HEK293 (cell line): ENCODE data around the gene CSNK1A1.

Experiments used
- CTCF ChIA-PET: fragments of 350-600 bp; formaldehyde crosslinking; extraction: SDS; loops from one replicate; lab custom pipeline; 2021; ENCODE audit warnings: antibody characterized with exemption; lab: Yijun Ruan, JAX
- POLR2A ChIA-PET: fragments of 300-600 bp; formaldehyde crosslinking; extraction: SDS; loops from one replicate; lab custom pipeline; 2020; ENCODE audit warnings: antibody characterized with exemption, inconsistent platforms; lab: Yijun Ruan, JAX
- H3K27ac ChIP-seq: fragments of 200-500 bp; sonication (Bioruptor generic); 2 replicates; pipeline ENCODE4 v1.5.1; 2014; ENCODE audit warnings: low read depth, low read length, control low read depth, inconsistent platforms; ENCODE audit errors: extremely low read depth
- H3K36me3 ChIP-seq, 2 experiments: fragments of 200-500 bp in 1 of 2; sonication (Bioruptor generic) in 1 of 2; 1 replicate in 1 of 2; 2 replicates in 1 of 2; pipeline ENCODE4 v1.5.1; 2014 to 2017; ENCODE audit warnings: inconsistent platforms in 2 of 2, low read length in 2 of 2; ENCODE audit not compliant: control insufficient read depth in 2 of 2, insufficient read depth in 1 of 2
- H3K4me1 ChIP-seq: fragments of 200-500 bp; sonication (Bioruptor generic); 2 replicates; pipeline ENCODE4 v1.5.1; 2014; ENCODE audit warnings: mild to moderate bottlenecking, low read length, inconsistent platforms; ENCODE audit not compliant: control insufficient read depth, insufficient read depth
- H3K4me3 ChIP-seq: 2 replicates; pipeline ENCODE4 v1.5.1; 2011; ENCODE audit warnings: low read depth, mild to moderate bottlenecking, control low read depth, low read length, moderate library complexity
- H3K9me3 ChIP-seq: fragments of 200-500 bp; sonication (Bioruptor generic); 2 replicates; pipeline ENCODE4 v1.5.1; 2014; ENCODE audit warnings: low read depth, low read length, inconsistent platforms; ENCODE audit not compliant: control insufficient read depth, insufficient read depth
- BCL11A ChIP-seq: fragments of 450-650 bp; formaldehyde crosslinking; IDR thresholded peaks from 2 replicates; pipeline ENCODE4 v1.5.1; 2016; ENCODE audit warnings: low read depth, missing biosample characterization, missing genetic modification characterization
- FEZF1 ChIP-seq: fragments of 450-650 bp; formaldehyde crosslinking; IDR thresholded peaks from 2 replicates; pipeline ENCODE4 v1.5.1; 2016; ENCODE audit warnings: missing biosample characterization, missing genetic modification characterization
- INSM2 ChIP-seq: fragments of 450-650 bp; formaldehyde crosslinking; IDR thresholded peaks from 2 replicates; pipeline ENCODE4 v1.5.1; 2016; ENCODE audit warnings: missing biosample characterization, missing genetic modification characterization
- MYNN ChIP-seq: fragments of 450-650 bp; formaldehyde crosslinking; IDR thresholded peaks from 2 replicates; pipeline ENCODE4 v1.5.1; 2016; ENCODE audit warnings: missing biosample characterization, missing genetic modification characterization, borderline replicate concordance
- OVOL3 ChIP-seq: fragments of 450-650 bp; formaldehyde crosslinking; IDR thresholded peaks from 2 replicates; pipeline ENCODE4 v1.5.1; 2016; ENCODE audit warnings: missing biosample characterization, missing genetic modification characterization
- ZBTB17 ChIP-seq: fragments of 450-650 bp; formaldehyde crosslinking; IDR thresholded peaks from 2 replicates; pipeline ENCODE4 v1.5.1; 2016; ENCODE audit warnings: missing biosample characterization, missing genetic modification characterization
- ZIC2 ChIP-seq: fragments of 450-650 bp; formaldehyde crosslinking; IDR thresholded peaks from 2 replicates; pipeline ENCODE4 v1.5.1; 2016; ENCODE audit warnings: missing biosample characterization, missing genetic modification characterization
- ZNF114 ChIP-seq: fragments of 450-650 bp; formaldehyde crosslinking; IDR thresholded peaks from 2 replicates; pipeline ENCODE4 v1.5.0; 2017; ENCODE audit warnings: missing biosample characterization, missing genetic modification characterization
- ZNF16 ChIP-seq: fragments of 450-650 bp; formaldehyde crosslinking; IDR thresholded peaks from 2 replicates; pipeline ENCODE4 v1.5.1; 2016; ENCODE audit warnings: low read depth, missing biosample characterization, missing genetic modification characterization
- ZNF223 ChIP-seq: fragments of 450-650 bp; formaldehyde crosslinking; IDR thresholded peaks from 2 replicates; pipeline ENCODE4 v1.5.1; 2016; ENCODE audit warnings: missing biosample characterization, missing genetic modification characterization
- ZNF26 ChIP-seq: fragments of 450-650 bp; formaldehyde crosslinking; IDR thresholded peaks from 2 replicates; pipeline ENCODE4 v1.5.1; 2016; ENCODE audit warnings: missing biosample characterization, missing genetic modification characterization
- ZNF274 ChIP-seq, 2 experiments: fragments of 200-500 bp in 1 of 2; fragments of 450-650 bp in 1 of 2; sonication (Bioruptor generic) in 1 of 2; formaldehyde crosslinking in 1 of 2; IDR thresholded peaks; 2 replicates each; pipeline versions ENCODE4 v1.5.1 to v1.6.1; 2014 to 2016; ENCODE audit warnings: borderline replicate concordance in 1 of 2, inconsistent platforms in 1 of 2, low read length in 1 of 2, missing biosample characterization in 1 of 2, missing genetic modification characterization in 1 of 2
- ZNF324 ChIP-seq: fragments of 450-650 bp; formaldehyde crosslinking; IDR thresholded peaks from 2 replicates; pipeline ENCODE4 v1.5.1; 2016; ENCODE audit warnings: missing biosample characterization, missing genetic modification characterization
- ZNF335 ChIP-seq: fragments of 450-650 bp; formaldehyde crosslinking; conservative IDR thresholded peaks from 2 replicates; pipeline ENCODE4 v1.5.1; 2016; ENCODE audit warnings: missing biosample characterization, missing genetic modification characterization
- ZNF394 ChIP-seq: fragments of 450-650 bp; formaldehyde crosslinking; IDR thresholded peaks from 2 replicates; pipeline ENCODE4 v1.5.1; 2016; ENCODE audit warnings: missing biosample characterization, missing genetic modification characterization, mild to moderate bottlenecking, moderate library complexity, borderline replicate concordance
- ZNF423 ChIP-seq: fragments of 450-650 bp; formaldehyde crosslinking; IDR thresholded peaks from 2 replicates; pipeline ENCODE4 v1.5.1; 2016; ENCODE audit warnings: missing biosample characterization, missing genetic modification characterization
- ZNF501 ChIP-seq: fragments of 450-650 bp; formaldehyde crosslinking; IDR thresholded peaks from 2 replicates; pipeline ENCODE4 v1.5.1; 2016; ENCODE audit warnings: missing biosample characterization, missing genetic modification characterization
- ZNF560 ChIP-seq: fragments of 450-650 bp; formaldehyde crosslinking; IDR thresholded peaks from 2 replicates; pipeline ENCODE4 v1.5.1; 2017; ENCODE audit warnings: missing biosample characterization, missing genetic modification characterization, borderline replicate concordance
- ZNF561 ChIP-seq: fragments of 450-650 bp; IDR thresholded peaks from 2 replicates; pipeline ENCODE4 v1.5.1; 2018; ENCODE audit warnings: missing biosample characterization, missing genetic modification characterization, borderline replicate concordance
- ZNF600 ChIP-seq: fragments of 450-650 bp; formaldehyde crosslinking; IDR thresholded peaks from 2 replicates; pipeline ENCODE4 v1.5.1; 2016; ENCODE audit warnings: missing biosample characterization, missing genetic modification characterization
- ZNF624 ChIP-seq: fragments of 450-650 bp; formaldehyde crosslinking; IDR thresholded peaks from 2 replicates; pipeline ENCODE4 v1.5.1; 2017; ENCODE audit warnings: missing biosample characterization, missing genetic modification characterization
- ZNF626 ChIP-seq: fragments of 450-650 bp; sonication (Bioruptor Pico); formaldehyde crosslinking; IDR thresholded peaks from 2 replicates; pipeline ENCODE4 v1.5.1; 2018; ENCODE audit warnings: missing biosample characterization, missing genetic modification characterization, inconsistent platforms
- ZNF629 ChIP-seq: fragments of 450-650 bp; formaldehyde crosslinking; IDR thresholded peaks from 2 replicates; pipeline ENCODE4 v1.5.1; 2017; ENCODE audit warnings: missing biosample characterization, missing genetic modification characterization
- ZNF664 ChIP-seq: fragments of 450-650 bp; formaldehyde crosslinking; IDR thresholded peaks from 2 replicates; pipeline ENCODE4 v1.5.1; 2016; ENCODE audit warnings: missing biosample characterization, missing genetic modification characterization
- ZNF701 ChIP-seq: fragments of 450-650 bp; formaldehyde crosslinking; IDR thresholded peaks from 2 replicates; pipeline ENCODE4 v1.5.1; 2016; ENCODE audit warnings: missing biosample characterization, missing genetic modification characterization
- ZNF777 ChIP-seq: fragments of 450-650 bp; formaldehyde crosslinking; IDR thresholded peaks from 2 replicates; pipeline ENCODE4 v1.5.1; 2017; ENCODE audit warnings: missing biosample characterization, missing genetic modification characterization, borderline replicate concordance
- ZNF837 ChIP-seq: fragments of 450-650 bp; formaldehyde crosslinking; IDR thresholded peaks from 2 replicates; pipeline ENCODE4 v1.5.1; 2016; ENCODE audit warnings: missing biosample characterization, missing genetic modification characterization
- ZNF843 ChIP-seq: fragments of 450-650 bp; formaldehyde crosslinking; IDR thresholded peaks from 2 replicates; pipeline ENCODE4 v1.5.1; 2016; ENCODE audit warnings: missing biosample characterization, missing genetic modification characterization
- ZSCAN23 ChIP-seq: fragments of 450-650 bp; formaldehyde crosslinking; IDR thresholded peaks from 2 replicates; pipeline ENCODE4 v1.5.1; 2016; ENCODE audit warnings: missing biosample characterization, missing genetic modification characterization

CSNK1A1 gene

GRCh38 chr5:149581931-149582768 lies 30.9 kb upstream of the CSNK1A1 start:
- ChIA-PET CTCF (interaction anchor here (0.7 to 2.2 kb wide), 6 partner anchors 15 to 248 kb away, joined by 3 to 10 read pairs (median 4); partner anchors contain the start of gene CSNK1A1), POLR2A (interaction anchor here (0.7 to 1.8 kb wide), 2 partner anchors 31 to 37 kb away, joined by 3 to 5 read pairs; partner anchors contain the start of gene CSNK1A1)
- H3K4me1 ChIP-seq, result peaks cover 4% of the 10 kb centered on the region
- no peaks in the 10 kb centered on the region for H3K36me3 ChIP-seq
- H3K27ac ChIP-seq, result peak overlapping the region; percentile 67; the same call in 1 of the 2 replicates
- no peak for TF ChIP-seq MYNN (tag by site-specific recombination)
- no peak for TF ChIP-seq ZNF560
- peak; percentile 96 for TF ChIP-seq ZNF664 (tag by site-specific recombination)
- TF ChIP-seq ZNF394 (tag by site-specific recombination), result peak; percentile 40; the same call in 1 of the 2 replicates
- TF ChIP-seq ZBTB17 (tag by site-specific recombination), result peak; percentile 25; the same call in 1 of the 2 replicates
- no peak for TF ChIP-seq ZNF629 (tag by site-specific recombination)
- peak; percentile 4; the same call in 1 of the 2 replicates for TF ChIP-seq ZNF335
- 0 out of 2 replicates have a peak, but pooled peaks have one; percentile 9 for TF ChIP-seq FEZF1 (tag by site-specific recombination)
- peak; percentile 94 for TF ChIP-seq ZIC2 (tag by site-specific recombination)
- no peaks in the 10 kb centered on the region for H3K9me3 ChIP-seq
- no peak overlapping the region; the same call in 1 of the 2 replicates for H3K4me3 ChIP-seq

GRCh38 chr5:149581192-149581861 lies 30.1 kb upstream of the CSNK1A1 start, which contains the start of gene ARHGEF37:
Gene ARHGEF37 (plus strand): TSS chr5:149581498. CDS start chr5:149597770, 16,272 bp downstream.
- ChIA-PET POLR2A (interaction anchor here (0.7 to 1.8 kb wide), 2 partner anchors 30 to 37 kb away, joined by 3 to 5 read pairs; partner anchors contain the start of gene CSNK1A1), CTCF (interaction anchor here (0.7 to 3.5 kb wide), 7 partner anchors 14 to 146 kb away, joined by 3 to 17 read pairs (median 6); partner anchors contain the start of gene CSNK1A1)
- Histone ChIP-seq H3K36me3 (no peaks in the 10 kb centered on the region), H3K4me3 (peak within 1 kb of the TSS; percentile 46), H3K9me3 (no peaks in the 10 kb centered on the region), H3K4me1 (peaks cover 4% of the 10 kb centered on the region), H3K27ac (peak within 1 kb of the TSS; percentile 67; the same call in 1 of the 2 replicates)
- TF ChIP-seq OVOL3 (tag by site-specific recombination), result no peak
- no peak for TF ChIP-seq ZNF626 (tag by site-specific recombination)
- TF ChIP-seq ZNF629 (tag by site-specific recombination), result no peak
- TF ChIP-seq ZNF561 (tag by site-specific recombination), result peak; percentile 88
- no peak for TF ChIP-seq ZNF777 (tag by site-specific recombination)
- TF ChIP-seq ZNF223 (tag by site-specific recombination), result peak; percentile 90; the same call in 1 of the 2 replicates
- no peak for TF ChIP-seq INSM2 (tag by site-specific recombination)
- TF ChIP-seq ZNF16 (tag by site-specific recombination), result no peak
- 0 out of 2 replicates have a peak, but pooled peaks have one; percentile 19 for TF ChIP-seq ZNF501
- TF ChIP-seq ZNF423 (tag by site-specific recombination), result no peak
- no peak for TF ChIP-seq ZNF26 (tag by site-specific recombination)
- no peak for TF ChIP-seq ZSCAN23 (tag by site-specific recombination)
- no peak for TF ChIP-seq ZNF837 (tag by site-specific recombination)
- TF ChIP-seq ZNF114, result no peak
- no peak for TF ChIP-seq ZNF624
- TF ChIP-seq ZNF701, result no peak
- no peak for TF ChIP-seq ZNF600 (tag by site-specific recombination)
- TF ChIP-seq BCL11A (tag by site-specific recombination), result no peak
- no peak for TF ChIP-seq ZNF274 (IDR thresholded peaks at IDR 0.05; ENCODE audit: low read length)
- TF ChIP-seq ZNF274 (tag by site-specific recombination; IDR thresholded peaks at IDR 0.05; ENCODE audit: borderline replicate concordance), result no peak
- TF ChIP-seq ZNF843 (tag by site-specific recombination), result no peak
- TF ChIP-seq ZNF324 (tag by site-specific recombination), result no peak
